Body of pancreas (tissue), 4 donors: Measurements from ENCODE around the gene CDH10.

Experiments
- POLR2A ChIP-seq, 3 donors: fragments of 450-650 bp; IDR thresholded peaks; one replicate each; pipeline ENCODE4 v1.6.1; 2016; ENCODE audit warnings: antibody characterized with exemption in 3 of 3, mild to moderate bottlenecking in 2 of 3
- TF ChIP-seq, protein P1 (sequence below), 7 experiments: fragments of 450-650 bp in 4 of 7; fragments of 200-600 bp in 3 of 7; sonication (generic) in 3 of 7; IDR thresholded peaks; one replicate each; pipeline ENCODE4 v1.5.1; 2016 to 2019; ENCODE audit warnings: antibody characterized with exemption in 7 of 7

DNA sequence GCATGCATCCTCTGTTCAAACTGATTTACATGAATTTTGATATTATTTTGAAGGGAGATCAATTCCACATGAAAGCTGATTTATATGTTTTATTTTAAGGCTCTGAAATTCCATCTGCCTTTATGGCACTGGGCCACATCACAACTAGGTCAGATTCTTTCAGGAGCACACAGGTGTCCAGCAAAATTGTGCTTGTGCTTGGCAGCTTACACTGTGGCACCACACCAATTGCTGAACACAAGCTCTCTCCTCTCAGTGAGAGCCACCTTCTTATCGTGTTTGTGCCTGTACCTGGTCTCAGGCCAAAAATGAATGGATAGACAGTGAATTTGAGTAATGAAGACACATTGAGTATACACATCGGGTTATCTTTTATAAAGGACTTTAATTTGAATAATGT, 200.4 kb downstream of the CDH10 start:
- TF ChIP-seq, protein P1, sequence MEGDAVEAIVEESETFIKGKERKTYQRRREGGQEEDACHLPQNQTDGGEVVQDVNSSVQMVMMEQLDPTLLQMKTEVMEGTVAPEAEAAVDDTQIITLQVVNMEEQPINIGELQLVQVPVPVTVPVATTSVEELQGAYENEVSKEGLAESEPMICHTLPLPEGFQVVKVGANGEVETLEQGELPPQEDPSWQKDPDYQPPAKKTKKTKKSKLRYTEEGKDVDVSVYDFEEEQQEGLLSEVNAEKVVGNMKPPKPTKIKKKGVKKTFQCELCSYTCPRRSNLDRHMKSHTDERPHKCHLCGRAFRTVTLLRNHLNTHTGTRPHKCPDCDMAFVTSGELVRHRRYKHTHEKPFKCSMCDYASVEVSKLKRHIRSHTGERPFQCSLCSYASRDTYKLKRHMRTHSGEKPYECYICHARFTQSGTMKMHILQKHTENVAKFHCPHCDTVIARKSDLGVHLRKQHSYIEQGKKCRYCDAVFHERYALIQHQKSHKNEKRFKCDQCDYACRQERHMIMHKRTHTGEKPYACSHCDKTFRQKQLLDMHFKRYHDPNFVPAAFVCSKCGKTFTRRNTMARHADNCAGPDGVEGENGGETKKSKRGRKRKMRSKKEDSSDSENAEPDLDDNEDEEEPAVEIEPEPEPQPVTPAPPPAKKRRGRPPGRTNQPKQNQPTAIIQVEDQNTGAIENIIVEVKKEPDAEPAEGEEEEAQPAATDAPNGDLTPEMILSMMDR (IDR thresholded peaks at IDR 0.05) = no peak
- TF ChIP-seq POLR2A (IDR thresholded peaks at IDR 0.05) = no peak
